ENCODE measurements around the gene FAM98A. TPM values are rescaled to one million over a fixed set of nuclear protein-coding genes. Genes with fewer than 3 reads are reported as not detected.

Gene FAM98A
- total RNA-seq, 1 experiment from 2014 or later = 91.1 TPM

GRCh38 chr2:33573657-33574056 is 25.4 kb downstream of the FAM98A start (continued):
- no peak for TF ChIP-seq IRF2 (CRISPR knock-in tag; IDR thresholded peaks at IDR 0.05; ENCODE audit: borderline replicate concordance, low read depth)
- no peak for TF ChIP-seq ZNF416 (CRISPR knock-in tag; IDR thresholded peaks at IDR 0.05)
- TF ChIP-seq CBFB (CRISPR knock-in tag; IDR thresholded peaks at IDR 0.05; ENCODE audit: low read depth) = no peak
- TF ChIP-seq NFYB (CRISPR knock-in tag; conservative IDR thresholded peaks at IDR 0.05; ENCODE audit: low read depth) = no peak
- no peak for TF ChIP-seq E2F4 (CRISPR knock-in tag; IDR thresholded peaks at IDR 0.05; ENCODE audit: borderline replicate concordance, low read depth)
- TF ChIP-seq USF1 (CRISPR knock-in tag; IDR thresholded peaks at IDR 0.05) = no peak
- TF ChIP-seq RORB (CRISPR knock-in tag; IDR thresholded peaks at IDR 0.05) = no peak
- TF ChIP-seq EMX1 (CRISPR knock-in tag; IDR thresholded peaks at IDR 0.05) = no peak

GRCh38 chr2:33570681-33571080 is 28.4 kb downstream of the FAM98A start:
- H3K9me3 Mint-ChIP-seq = peaks cover 4% of the 10 kb centered on the region; the same call in 1 of the 2 replicates
- no peak for ATAC-seq
- no peaks in the 10 kb centered on the region for H3K4me1 Mint-ChIP-seq
- ChIA-PET CTCF (no interaction called here), POLR2A (no interaction called here)
- TF ChIP-seq MXD4 (CRISPR knock-in tag; IDR thresholded peaks at IDR 0.05; ENCODE audit: borderline replicate concordance) = no peak
- TF ChIP-seq GRHL2 (CRISPR knock-in tag; IDR thresholded peaks at IDR 0.05; ENCODE audit: insufficient replicate concordance, severe bottlenecking) = no peak
- no peak for TF ChIP-seq ZNF416 (CRISPR knock-in tag; IDR thresholded peaks at IDR 0.05)
- no peak for TF ChIP-seq CTCF (IDR thresholded peaks at IDR 0.05)
- no peak for TF ChIP-seq FOXK1 (CRISPR knock-in tag; IDR thresholded peaks at IDR 0.05)
- TF ChIP-seq USF2 (CRISPR knock-in tag; IDR thresholded peaks at IDR 0.05) = no peak
- no peak for TF ChIP-seq ZNF317 (CRISPR knock-in tag; IDR thresholded peaks at IDR 0.05; ENCODE audit: borderline replicate concordance, low read depth)
- no peak for TF ChIP-seq IRF2 (CRISPR knock-in tag; IDR thresholded peaks at IDR 0.05; ENCODE audit: borderline replicate concordance, low read depth)
- TF ChIP-seq STAT6 (CRISPR knock-in tag; conservative IDR thresholded peaks at IDR 0.05; ENCODE audit: low read depth) = no peak
- TF ChIP-seq ZBTB43 (CRISPR knock-in tag; IDR thresholded peaks at IDR 0.05) = no peak
- TF ChIP-seq ATF6 (CRISPR knock-in tag; IDR thresholded peaks at IDR 0.05) = no peak
- no peak overlapping the region for H3K27ac Mint-ChIP-seq
- no peak for DNase-seq (ENCODE audit: low spot score)
- no peak overlapping the region for H3K4me3 Mint-ChIP-seq
- H3K27me3 Mint-ChIP-seq (ENCODE audit: low read depth) = no peaks in the 10 kb centered on the region
- no peaks in the 10 kb centered on the region for H3K36me3 Mint-ChIP-seq

All from WTC11 (cell line).